Activated CD8-positive, alpha-beta T cell treated with anti-CD3 and anti-CD28 coated beads for 36 hours (primary cell): ENCODE results near the gene TNFAIP1. TPM values are rescaled to one million over a fixed set of nuclear protein-coding genes. Genes with fewer than 3 reads are reported as not detected.

Experiments used
- ATAC-seq: fragments of 200-7000 bp; cut with Tn5 transposase; one replicate; pipeline ENCODE4 v1.10.0; 2021; ENCODE audit warnings: mild to moderate bottlenecking, moderate library complexity
- CTCF ChIA-PET: fragments of 350-600 bp; sonication (Branson Sonifier 250); formaldehyde crosslinking; loops from one replicate; lab custom pipeline; 2021; ENCODE audit warnings: antibody characterized with exemption; lab: Charles Lee
- POLR2A ChIA-PET: fragments of 350-600 bp; sonication (Branson Sonifier 250); formaldehyde crosslinking; loops from one replicate; lab custom pipeline; 2021; ENCODE audit warnings: antibody characterized with exemption; lab: Charles Lee
- DNase-seq: peaks from one replicate; pipeline ENCODE4 v3.0.0-alpha.2; 2020
- H3K27ac Mint-ChIP-seq: one replicate; pipeline ENCODE4 v1.8.0; 2021; ENCODE audit warnings: mild to moderate bottlenecking, mixed read lengths
- H3K27me3 Mint-ChIP-seq: one replicate; pipeline ENCODE4 v1.8.0; 2021; ENCODE audit warnings: mixed read lengths
- H3K36me3 Mint-ChIP-seq: one replicate; pipeline ENCODE4 v1.8.0; 2021; ENCODE audit warnings: low read depth, mixed read lengths
- H3K4me1 Mint-ChIP-seq: one replicate; pipeline ENCODE4 v1.8.0; 2021; ENCODE audit warnings: low read depth, mixed read lengths
- H3K4me3 Mint-ChIP-seq: one replicate; pipeline ENCODE4 v1.8.0; 2021; ENCODE audit warnings: mild to moderate bottlenecking, moderate library complexity, mixed read lengths
- H3K9me3 Mint-ChIP-seq: one replicate; pipeline ENCODE4 v1.8.0; 2021; ENCODE audit warnings: mixed read lengths
- intact Hi-C: fragments of 100-400 bp; cut with micrococcal nuclease; formaldehyde crosslinking; loops from one replicate; pipeline ENCODE4 v1.10.0; 2022
- total RNA-seq, 2 experiments: library from RNA; stranded (reverse); gene quantifications; one replicate each; pipeline ENCODE4 v1.2.3, GENCODE V29; 2021
- TF ChIP-seq, protein P1 (sequence below): fragments of 200-600 bp; IDR thresholded peaks from one replicate; pipeline ENCODE4 v1.8.0; 2022; ENCODE audit warnings: antibody characterized with exemption, mild to moderate bottlenecking

TNFAIP1 gene
- total RNA-seq, 2 experiments from 2014 or later = 19.5 to 20.9 TPM

DNA sequence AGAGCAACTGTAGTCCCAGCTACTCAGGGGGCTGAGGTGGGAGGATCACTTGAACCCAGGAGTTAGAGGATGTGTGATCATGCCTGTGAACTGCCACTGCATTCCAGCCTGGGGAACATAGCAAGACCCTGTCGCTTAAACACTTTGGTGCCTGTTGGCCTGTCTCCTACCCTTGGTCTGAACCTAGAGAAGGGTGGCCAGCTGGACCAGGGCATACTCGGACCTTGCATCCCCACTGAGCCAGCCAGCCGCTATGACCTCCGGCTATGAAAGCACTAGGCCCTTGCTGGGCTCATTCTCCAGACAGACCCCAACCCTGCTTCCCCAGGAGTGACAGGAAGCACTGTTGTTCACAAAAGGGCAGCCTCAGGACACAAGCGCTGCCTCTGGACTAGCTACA, 4.9 kb upstream of the TNFAIP1 start:
- intact Hi-C loops = no loop called here

DNA sequence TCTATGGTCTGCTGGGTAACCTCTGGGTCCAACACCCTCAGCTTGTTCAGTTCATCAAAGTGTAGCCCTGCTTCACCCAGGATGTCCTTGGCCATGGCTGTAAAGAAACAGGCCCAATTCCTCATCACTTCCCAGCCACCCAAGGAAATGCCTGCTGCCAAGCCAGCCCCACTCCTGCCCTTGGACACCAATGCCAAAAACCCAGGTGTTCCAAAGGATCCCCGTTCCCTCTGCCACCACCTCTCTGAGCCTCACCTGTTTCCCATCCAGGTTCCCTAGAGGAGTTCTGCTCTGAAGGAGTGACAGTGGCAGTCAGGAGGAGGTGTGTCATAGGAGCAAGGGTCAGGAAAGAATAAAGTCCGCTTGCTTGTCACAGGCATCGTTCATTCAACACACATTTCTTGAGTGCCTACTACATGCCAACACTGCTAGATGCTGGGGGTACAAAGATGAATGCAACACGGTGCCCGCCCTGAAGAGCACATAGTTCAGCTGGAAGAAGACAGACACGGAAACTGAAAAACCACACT, 3.6 kb upstream of the TNFAIP1 start:
- Mint-ChIP-seq H3K9me3 (no peaks in the 10 kb centered on the region), H3K4me3 (no peak overlapping the region), H3K36me3 (peaks cover 11% of the 10 kb centered on the region), H3K27ac (no peak overlapping the region), H3K4me1 (peaks cover 27% of the 10 kb centered on the region), H3K27me3 (no peaks in the 10 kb centered on the region)
- no peak for ATAC-seq
- POLR2A ChIA-PET = interaction anchor here (1.5 to 5.8 kb wide), 2 partner anchors 13 to 14 kb away, joined by 3 to 51 read pairs; partner anchors contain the start of gene TMEM97
- CTCF ChIA-PET = interaction anchor here (0.9 kb wide), 1 partner anchor 81 kb away, joined by 3 read pairs; no protein-coding TSS in a partner anchor
- DNase-seq = no peak
- intact Hi-C loops = no loop called here
- TF ChIP-seq, protein P1, sequence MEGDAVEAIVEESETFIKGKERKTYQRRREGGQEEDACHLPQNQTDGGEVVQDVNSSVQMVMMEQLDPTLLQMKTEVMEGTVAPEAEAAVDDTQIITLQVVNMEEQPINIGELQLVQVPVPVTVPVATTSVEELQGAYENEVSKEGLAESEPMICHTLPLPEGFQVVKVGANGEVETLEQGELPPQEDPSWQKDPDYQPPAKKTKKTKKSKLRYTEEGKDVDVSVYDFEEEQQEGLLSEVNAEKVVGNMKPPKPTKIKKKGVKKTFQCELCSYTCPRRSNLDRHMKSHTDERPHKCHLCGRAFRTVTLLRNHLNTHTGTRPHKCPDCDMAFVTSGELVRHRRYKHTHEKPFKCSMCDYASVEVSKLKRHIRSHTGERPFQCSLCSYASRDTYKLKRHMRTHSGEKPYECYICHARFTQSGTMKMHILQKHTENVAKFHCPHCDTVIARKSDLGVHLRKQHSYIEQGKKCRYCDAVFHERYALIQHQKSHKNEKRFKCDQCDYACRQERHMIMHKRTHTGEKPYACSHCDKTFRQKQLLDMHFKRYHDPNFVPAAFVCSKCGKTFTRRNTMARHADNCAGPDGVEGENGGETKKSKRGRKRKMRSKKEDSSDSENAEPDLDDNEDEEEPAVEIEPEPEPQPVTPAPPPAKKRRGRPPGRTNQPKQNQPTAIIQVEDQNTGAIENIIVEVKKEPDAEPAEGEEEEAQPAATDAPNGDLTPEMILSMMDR = no peak

More for the DNA sequence above, 4.9 kb upstream of the TNFAIP1 start:
- Mint-ChIP-seq H3K36me3 (peaks cover 19% of the 10 kb centered on the region), H3K27me3 (no peaks in the 10 kb centered on the region), H3K4me3 (no peak overlapping the region), H3K4me1 (peaks cover 29% of the 10 kb centered on the region), H3K27ac (no peak overlapping the region), H3K9me3 (no peaks in the 10 kb centered on the region)
- TF ChIP-seq, protein P1 = no peak
- DNase-seq = no peak
- CTCF ChIA-PET = interaction anchor here (0.9 to 1.1 kb wide), 2 partner anchors 11 to 79 kb away, joined by 3 to 4 read pairs; no protein-coding TSS in a partner anchor
- POLR2A ChIA-PET = interaction anchor here (0.9 to 5.8 kb wide), 4 partner anchors 12 to 69 kb away, joined by 3 to 51 read pairs (median 4); partner anchors contain the start of gene TMEM97
- ATAC-seq = no peak

DNA sequence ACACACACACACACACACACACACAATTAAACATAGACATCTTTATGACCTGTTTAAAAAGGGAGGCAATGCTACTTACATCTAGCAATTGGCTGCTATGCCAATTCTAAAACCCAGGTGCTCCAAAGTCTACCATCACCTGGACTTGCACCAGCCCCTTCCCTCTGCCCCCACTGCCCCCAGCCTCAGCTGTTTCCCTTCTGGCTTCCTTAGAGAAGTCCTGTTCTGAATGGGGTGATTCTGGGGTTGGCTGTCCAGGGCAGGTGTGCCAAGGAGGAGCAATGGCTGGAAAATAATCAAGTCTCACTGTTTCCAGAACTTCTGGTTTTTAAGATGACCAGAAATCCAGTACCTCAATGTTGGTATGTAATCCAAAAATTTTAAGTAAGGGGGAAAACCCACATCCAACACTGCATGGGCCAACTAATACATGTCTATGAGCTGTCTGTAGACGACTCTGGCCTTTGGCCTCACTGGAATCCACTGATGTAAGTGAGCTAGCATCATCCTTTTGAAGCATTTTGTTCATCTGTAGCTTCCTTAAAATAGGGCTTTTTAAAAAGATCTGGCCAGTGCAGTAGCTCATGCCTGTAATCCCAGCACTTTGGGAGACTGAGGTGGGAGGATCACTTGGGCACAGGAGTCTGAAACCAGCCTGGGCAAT, 2.3 kb upstream of the TNFAIP1 start:
- ChIA-PET POLR2A (interaction anchor here (3.6 to 5.8 kb wide), 2 partner anchors 14 kb away, joined by 29 to 51 read pairs; partner anchors contain the start of gene TMEM97), CTCF (interaction anchor here (1.4 to 2.7 kb wide), 2 partner anchors 13 to 439 kb away, joined by 4 to 12 read pairs; partner anchors contain the start of gene TMEM97)
- Mint-ChIP-seq H3K36me3 (peaks cover 8% of the 10 kb centered on the region), H3K27ac (no peak overlapping the region), H3K4me1 (peaks cover 24% of the 10 kb centered on the region), H3K9me3 (no peaks in the 10 kb centered on the region), H3K27me3 (no peaks in the 10 kb centered on the region), H3K4me3 (peak overlapping the region; percentile 84)
- DNase-seq = no peak
- intact Hi-C loops = no loop called here
- ATAC-seq = no peak
- TF ChIP-seq, protein P1 = no peak

DNA sequence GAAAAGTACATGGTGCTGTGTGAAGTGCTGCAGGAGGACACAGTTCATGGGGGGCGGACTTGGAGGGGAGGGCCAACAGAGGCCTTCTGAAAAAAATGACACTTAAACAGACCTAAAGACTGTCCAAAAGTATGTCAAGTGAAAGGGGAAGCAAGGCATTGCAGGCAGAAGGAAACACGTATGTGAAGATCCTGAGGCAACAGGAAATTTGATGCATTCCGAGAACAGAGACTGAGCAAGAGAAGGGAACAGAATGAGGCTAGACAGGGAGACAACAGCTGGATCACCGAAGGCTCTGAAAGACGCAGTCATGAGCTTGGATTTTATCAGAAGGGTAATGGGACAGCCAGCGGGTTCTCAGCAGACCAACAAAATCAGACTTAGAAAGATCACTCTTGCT, 1.4 kb upstream of the TNFAIP1 start:
- peaks cover under 1% of the 10 kb centered on the region for H3K36me3 Mint-ChIP-seq
- ChIA-PET CTCF (interaction anchor here (2.7 kb wide), 1 partner anchor 14 kb away, joined by 12 read pairs; the partner anchor contains the start of gene TMEM97), POLR2A (interaction anchor here (1.9 to 3.6 kb wide), 3 partner anchors 8 to 23 kb away, joined by 11 to 29 read pairs (median 22); partner anchors contain the start of genes POLDIP2 and TMEM97)
- TF ChIP-seq, protein P1 = no peak
- ATAC-seq (no peak), DNase-seq (no peak)
- intact Hi-C loops = no loop called here
- H3K27me3 Mint-ChIP-seq = no peaks in the 10 kb centered on the region
- H3K4me3 Mint-ChIP-seq = peak overlapping the region; percentile 84
- H3K9me3 Mint-ChIP-seq = no peaks in the 10 kb centered on the region
- H3K27ac Mint-ChIP-seq = peak overlapping the region; percentile 73
- peaks cover 29% of the 10 kb centered on the region for H3K4me1 Mint-ChIP-seq
